ENCODE data around the gene SULT1B1.

SULT1B1 gene

GRCh38 chr4:69760455-69760854 is at the start of gene SULT1B1:
Gene SULT1B1 (minus strand): TSS chr4:69760620. CDS start chr4:69755217, 5,403 bp downstream.
- H3K4me2 ChIP-seq: no peak within 1 kb of the TSS
- TF ChIP-seq Cebpa-rat (IDR thresholded peaks at IDR 0.05): no peak
- H3K4me3 ChIP-seq: no peak within 1 kb of the TSS
- no peaks in the 10 kb centered on the region for H3K9me3 ChIP-seq
- no peaks in the 10 kb centered on the region for H3K27me3 ChIP-seq
- no peaks in the 10 kb centered on the region for H4K20me1 ChIP-seq
- H3K27ac ChIP-seq: no peak within 1 kb of the TSS
- H3K4me1 ChIP-seq: no peaks in the 10 kb centered on the region
- H3K36me3 ChIP-seq: no peaks in the 10 kb centered on the region
- no peak within 1 kb of the TSS for H3K9ac ChIP-seq

- no peaks in the 10 kb centered on the region for H3K27me3 ChIP-seq
- H4K20me1 ChIP-seq: no peaks in the 10 kb centered on the region
- no peak overlapping the region for H3K9ac ChIP-seq
- H3K27ac ChIP-seq: no peak overlapping the region
- no peak for TF ChIP-seq Cebpa-rat (IDR thresholded peaks at IDR 0.05)
- H3K4me1 ChIP-seq: no peaks in the 10 kb centered on the region
- no peak overlapping the region for H3K4me3 ChIP-seq
- no peaks in the 10 kb centered on the region for H3K36me3 ChIP-seq
- H3K9me3 ChIP-seq: no peaks in the 10 kb centered on the region
- H3K4me2 ChIP-seq: no peak overlapping the region
These were observed 40.2 kb upstream of the SULT1B1 start for GRCh38 chr4:69800599-69800998.

- H4K20me1 ChIP-seq: no peaks in the 10 kb centered on the region
- H3K4me3 ChIP-seq: no peak overlapping the region
- H3K36me3 ChIP-seq: no peaks in the 10 kb centered on the region
- no peak overlapping the region for H3K9ac ChIP-seq
- no peak overlapping the region for H3K27ac ChIP-seq
- no peaks in the 10 kb centered on the region for H3K9me3 ChIP-seq
- no peaks in the 10 kb centered on the region for H3K4me1 ChIP-seq
- no peak for TF ChIP-seq Cebpa-rat (IDR thresholded peaks at IDR 0.05)
- H3K27me3 ChIP-seq: no peaks in the 10 kb centered on the region
- H3K4me2 ChIP-seq: no peak overlapping the region
These were observed 38.9 kb upstream of the SULT1B1 start for GRCh38 chr4:69799337-69799736.

DNA sequence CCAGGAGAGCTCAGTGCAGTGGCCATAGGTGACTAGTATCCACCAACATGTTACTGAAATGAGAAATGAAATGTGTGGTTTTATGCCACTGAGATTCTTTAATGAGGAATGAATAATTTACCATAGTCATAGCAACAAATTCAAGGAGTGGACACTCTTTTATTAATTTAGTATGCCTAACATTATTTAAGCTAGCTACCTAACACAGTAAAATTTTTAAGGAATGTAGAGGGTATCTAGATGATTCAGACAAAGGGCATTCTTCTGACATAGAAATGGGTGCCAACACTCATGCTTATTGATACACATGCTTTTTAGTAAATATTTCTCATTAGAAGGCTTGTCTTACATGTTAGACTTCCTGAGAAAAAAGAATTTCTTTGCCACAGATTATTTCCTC is 33.3 kb upstream of the SULT1B1 start:
- TF ChIP-seq Cebpa-rat (IDR thresholded peaks at IDR 0.05): no peak
- no peaks in the 10 kb centered on the region for H3K27me3 ChIP-seq
- no peaks in the 10 kb centered on the region for H3K36me3 ChIP-seq
- no peaks in the 10 kb centered on the region for H3K4me1 ChIP-seq
- H4K20me1 ChIP-seq: no peaks in the 10 kb centered on the region
- H3K9ac ChIP-seq: no peak overlapping the region
- no peak overlapping the region for H3K4me2 ChIP-seq
- H3K9me3 ChIP-seq: no peaks in the 10 kb centered on the region
- H3K27ac ChIP-seq: no peak overlapping the region
- H3K4me3 ChIP-seq: no peak overlapping the region

GRCh38 chr4:69787879-69788278 is 27.5 kb upstream of the SULT1B1 start:
- peaks cover 12% of the 10 kb centered on the region for H3K9me3 ChIP-seq
- no peak for TF ChIP-seq Cebpa-rat (IDR thresholded peaks at IDR 0.05)
- H4K20me1 ChIP-seq: no peaks in the 10 kb centered on the region
- no peak overlapping the region for H3K4me3 ChIP-seq
- no peak overlapping the region for H3K27ac ChIP-seq
- H3K4me2 ChIP-seq: no peak overlapping the region
- no peaks in the 10 kb centered on the region for H3K27me3 ChIP-seq
- no peak overlapping the region for H3K9ac ChIP-seq
- no peaks in the 10 kb centered on the region for H3K36me3 ChIP-seq
- no peaks in the 10 kb centered on the region for H3K4me1 ChIP-seq

DNA sequence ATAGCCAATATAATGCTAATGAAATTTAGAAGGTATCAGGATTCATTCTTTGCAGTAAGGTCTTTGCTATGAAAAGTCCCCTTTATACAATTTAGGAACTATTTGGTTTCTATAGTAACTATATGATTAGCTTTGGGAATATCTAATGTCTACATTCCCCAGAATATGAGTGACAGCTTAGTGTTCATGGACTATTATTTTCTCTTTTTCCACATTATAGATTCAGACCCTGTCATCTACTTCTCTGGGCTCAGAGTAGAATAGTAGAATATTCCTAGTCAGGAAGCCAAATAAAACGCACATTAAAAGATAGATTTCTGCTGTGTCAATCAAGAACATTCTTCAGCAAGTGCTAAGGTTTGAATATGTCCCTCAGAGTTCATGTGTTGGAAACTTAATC is 26.1 kb upstream of the SULT1B1 start:
- no peak overlapping the region for H3K9ac ChIP-seq
- no peak for TF ChIP-seq Cebpa-rat (IDR thresholded peaks at IDR 0.05)
- no peak overlapping the region for H3K27ac ChIP-seq
- H3K27me3 ChIP-seq: no peaks in the 10 kb centered on the region
- peaks cover 16% of the 10 kb centered on the region for H3K9me3 ChIP-seq
- H3K4me2 ChIP-seq: no peak overlapping the region
- no peaks in the 10 kb centered on the region for H3K4me1 ChIP-seq
- no peak overlapping the region for H3K4me3 ChIP-seq
- no peaks in the 10 kb centered on the region for H4K20me1 ChIP-seq
- no peaks in the 10 kb centered on the region for H3K36me3 ChIP-seq

GRCh38 chr4:69785211-69785831 is 24.9 kb upstream of the SULT1B1 start:
- Histone ChIP-seq H3K4me3 (no peak overlapping the region), H3K36me3 (no peaks in the 10 kb centered on the region), H3K27ac (no peak overlapping the region), H3K9ac (no peak overlapping the region), H3K27me3 (no peaks in the 10 kb centered on the region), H3K9me3 (peaks cover 16% of the 10 kb centered on the region), H4K20me1 (no peaks in the 10 kb centered on the region), H3K4me2 (no peak overlapping the region), H3K4me1 (no peaks in the 10 kb centered on the region)
- TF ChIP-seq Cebpa-rat (IDR thresholded peaks at IDR 0.05): no peak

DNA sequence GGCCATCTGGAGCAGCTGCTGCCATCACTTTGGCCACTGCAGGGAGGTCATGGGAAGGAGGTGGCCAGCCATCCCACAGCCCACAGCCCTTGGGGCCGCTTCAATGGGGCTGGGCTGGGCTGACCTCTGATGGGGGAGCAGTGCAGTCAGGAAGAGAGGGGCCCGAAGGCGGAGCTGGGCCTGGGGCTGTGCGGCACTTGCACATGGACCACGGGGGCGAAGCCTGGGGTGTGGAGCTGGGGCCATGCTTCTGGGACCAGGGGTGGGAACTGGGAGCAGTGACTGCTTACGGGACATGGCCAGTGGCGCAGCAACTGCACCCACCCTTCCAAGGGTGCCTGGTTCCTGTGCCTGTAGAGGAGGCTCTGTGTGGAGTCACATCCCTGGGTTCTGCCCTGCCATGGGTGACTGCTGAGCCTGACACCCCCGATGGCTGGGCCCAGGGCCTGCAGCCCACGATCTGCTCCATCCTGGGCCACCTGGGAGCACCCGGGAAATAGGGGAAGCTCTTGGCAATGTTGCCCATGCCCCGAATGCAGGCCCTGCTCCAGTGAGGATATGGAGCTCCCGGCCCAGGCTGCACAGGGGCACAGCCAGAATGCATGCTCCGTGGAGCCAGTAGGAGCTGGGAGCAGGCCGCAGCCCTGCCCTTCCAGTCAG is 22.4 kb upstream of the SULT1B1 start:
- H4K20me1 ChIP-seq: no peaks in the 10 kb centered on the region
- no peak overlapping the region for H3K9ac ChIP-seq
- TF ChIP-seq Cebpa-rat (IDR thresholded peaks at IDR 0.05): no peak
- no peak overlapping the region for H3K4me3 ChIP-seq
- no peaks in the 10 kb centered on the region for H3K27me3 ChIP-seq
- H3K36me3 ChIP-seq: no peaks in the 10 kb centered on the region
- H3K9me3 ChIP-seq: peaks cover 16% of the 10 kb centered on the region
- H3K4me2 ChIP-seq: no peak overlapping the region
- no peak overlapping the region for H3K27ac ChIP-seq
- no peaks in the 10 kb centered on the region for H3K4me1 ChIP-seq

DNA sequence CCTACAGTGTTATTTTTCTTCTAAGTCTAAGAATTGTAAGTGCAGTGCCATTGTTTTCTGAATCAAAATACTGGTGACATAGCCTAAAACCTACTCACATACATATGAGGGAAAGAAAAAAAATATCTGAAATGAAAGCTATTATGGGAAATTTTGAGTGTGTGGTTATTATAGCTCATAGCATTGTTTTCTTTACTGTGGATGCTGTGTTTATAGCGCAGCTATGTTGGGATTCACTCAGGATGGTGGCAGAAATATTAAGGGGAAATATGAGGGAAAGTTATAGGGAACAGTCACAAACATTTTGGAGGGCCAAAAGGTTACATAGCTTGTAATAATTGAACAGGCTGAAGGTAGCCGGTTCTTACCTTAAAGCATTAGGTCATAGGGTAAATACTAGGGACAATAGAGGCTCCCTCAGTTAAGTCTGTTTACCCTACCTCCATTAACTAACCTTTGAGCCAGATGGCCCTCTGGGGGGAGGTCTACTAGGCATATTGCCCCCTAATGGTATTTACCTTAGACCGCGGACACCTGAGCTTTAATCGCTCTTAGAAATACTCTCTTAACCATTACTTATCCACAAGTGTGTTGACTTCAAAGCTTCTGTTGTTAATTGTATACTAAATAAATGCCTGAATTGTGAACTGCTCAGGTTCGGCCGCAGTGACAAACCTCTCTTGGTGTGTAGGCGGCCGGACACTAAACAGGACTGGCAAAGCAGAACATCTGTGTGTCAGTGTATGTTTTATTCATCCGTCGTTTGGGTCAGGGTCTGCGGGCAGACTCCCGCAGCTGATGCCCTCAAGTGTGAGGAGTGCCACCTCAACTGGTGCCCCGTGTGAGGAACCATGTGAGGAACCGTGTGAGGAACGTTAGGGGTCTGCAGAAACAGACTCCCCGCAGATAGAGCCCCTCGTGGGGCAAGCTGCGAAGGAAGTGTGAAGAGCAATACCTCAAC is 21.3 kb upstream of the SULT1B1 start:
- H3K4me3 ChIP-seq: no peak overlapping the region
- H3K4me2 ChIP-seq: no peak overlapping the region
- no peak overlapping the region for H3K9ac ChIP-seq
- no peaks in the 10 kb centered on the region for H3K27me3 ChIP-seq
- TF ChIP-seq Cebpa-rat (IDR thresholded peaks at IDR 0.05): no peak
- no peaks in the 10 kb centered on the region for H4K20me1 ChIP-seq
- H3K9me3 ChIP-seq: peaks cover 16% of the 10 kb centered on the region
- no peaks in the 10 kb centered on the region for H3K4me1 ChIP-seq
- H3K27ac ChIP-seq: no peak overlapping the region
- H3K36me3 ChIP-seq: no peaks in the 10 kb centered on the region

DNA sequence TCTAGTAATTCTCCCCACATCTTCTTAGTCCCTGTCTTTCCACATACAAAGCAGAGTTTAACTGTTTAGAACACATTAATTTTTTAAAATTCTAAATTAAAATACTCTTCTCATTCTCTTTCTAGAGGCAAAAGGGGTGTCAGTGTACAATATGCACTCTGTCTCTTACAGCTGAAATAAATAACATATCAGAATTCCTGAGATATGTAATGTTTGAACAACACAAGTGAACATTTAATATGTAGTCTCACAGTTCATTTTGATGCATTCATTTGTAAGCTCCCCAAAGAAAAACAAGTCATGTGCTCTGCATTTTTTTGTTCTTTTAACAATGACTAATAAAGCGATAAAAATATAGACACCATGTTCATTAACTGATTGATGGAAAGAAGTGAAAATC is 19.7 kb upstream of the SULT1B1 start:
- H3K4me2 ChIP-seq: no peak overlapping the region
- H3K4me1 ChIP-seq: no peaks in the 10 kb centered on the region
- no peaks in the 10 kb centered on the region for H3K27me3 ChIP-seq
- no peak overlapping the region for H3K9ac ChIP-seq
- TF ChIP-seq Cebpa-rat (IDR thresholded peaks at IDR 0.05): no peak
- H4K20me1 ChIP-seq: no peaks in the 10 kb centered on the region
- peaks cover 16% of the 10 kb centered on the region for H3K9me3 ChIP-seq
- no peak overlapping the region for H3K27ac ChIP-seq
- H3K4me3 ChIP-seq: no peak overlapping the region
- no peaks in the 10 kb centered on the region for H3K36me3 ChIP-seq

Measured in BLaER1 (cell line).